Right lobe of liver (tissue), 6 donors: ENCODE measurements around the gene CYP26A1. TPM values are rescaled to one million over a fixed set of nuclear protein-coding genes. Genes with fewer than 3 reads are reported as not detected.
A peak's percentile ranks its signal among the peaks of the same experiment; 100 is the strongest.

Source experiments
- ATAC-seq, 4 donors: fragments of 200-7000 bp; cut with Tn5 transposase; one replicate each; pipeline ENCODE4 v1.9.1; 2020; ENCODE audit warnings: mild to moderate bottlenecking in 4 of 4, moderate library complexity in 4 of 4
- DNase-seq, 3 donors: peaks; one replicate each; pipeline ENCODE4 v3.0.0-alpha.2; 2020
- H3K27ac ChIP-seq, 3 donors: fragments of 200-600 bp; one replicate each; pipeline ENCODE4 v1.8.0; 2022
- H3K27me3 ChIP-seq, 2 donors: fragments of 200-600 bp; one replicate each; pipeline ENCODE4 v1.8.0; 2022
- H3K36me3 ChIP-seq, 4 donors: fragments of 200-600 bp; sonication (generic) in 1 of 4; one replicate each; pipeline versions ENCODE4 v1.5.1 to v1.8.0; 2017 to 2022; ENCODE audit warnings: control low read depth in 1 of 4
- H3K4me1 ChIP-seq, 4 donors: fragments of 200-600 bp; sonication (generic) in 1 of 4; one replicate each; pipeline versions ENCODE4 v1.5.1 to v1.8.0; 2017 to 2022; ENCODE audit warnings: control low read depth in 1 of 4
- H3K4me3 ChIP-seq, 3 donors: fragments of 200-600 bp; one replicate each; pipeline ENCODE4 v1.8.0; 2022
- H3K9me3 ChIP-seq, 4 donors: fragments of 200-600 bp; sonication (generic) in 1 of 4; one replicate each; pipeline versions ENCODE4 v1.5.1 to v1.8.0; 2017 to 2022; ENCODE audit warnings: control low read depth in 1 of 4
- POLR2A ChIP-seq: fragments of 450-650 bp; IDR thresholded peaks from one replicate; pipeline ENCODE4 v1.6.1; 2017; ENCODE audit warnings: antibody characterized with exemption, mild to moderate bottlenecking
- WGBS: methylation state at CpG from one replicate; pipeline ENCODE4 v1.1.6; 2018; ENCODE audit warnings: low coverage, low lambda C conversion rate; ENCODE audit not compliant: insufficient coverage; ENCODE audit errors: missing lambda C conversion rate; 5-methylcytosine and 5-hydroxymethylcytosine counted together
- intact Hi-C, 2 donors: fragments of 100-400 bp; cut with DNase I; formaldehyde crosslinking; loops; one replicate each; pipeline versions ENCODE4 v1.11.2 to v1.14.1; 2022
- long read RNA-seq: library from polyadenylated mRNA; unstranded; transcript quantifications from one replicate; pipeline ENCODE4 v2.0.0, GENCODE V29; 2019
- total RNA-seq, 6 experiments: library from RNA; depleted of rRNA in 2 of 6; stranded (reverse); fragments of >200 nt in 2 of 6; fragmentation: NEBNext Ultra II Directional in 3 of 6; extraction: Animal tissue kit (Norgen Biotek cat#: 25700) in 3 of 6; gene quantifications; one replicate each; pipeline versions ENCODE4 v1.1.0 to v1.2.4, GENCODE V29; 2016 to 2023
- TF ChIP-seq, protein P1 (sequence below), 4 donors: fragments of 200-600 bp in 3 of 4; fragments of 450-650 bp in 1 of 4; IDR thresholded peaks; one replicate each; pipeline versions ENCODE4 v1.5.1 to v1.8.0; 2016 to 2022; ENCODE audit warnings: antibody characterized with exemption in 4 of 4, mild to moderate bottlenecking in 2 of 4
- donor health status: DM: no; HTN: yes; CAD: no.
- donor health status: DM: no; HTN: no; CAD: no.
- donor health status: DM: no; HTN: no; CAD: no.
- donor health status: DM: no; HTN: yes; CAD: no.
- donor health status: DM: no; HTN: yes; CAD: no.

CYP26A1 gene, protein sequence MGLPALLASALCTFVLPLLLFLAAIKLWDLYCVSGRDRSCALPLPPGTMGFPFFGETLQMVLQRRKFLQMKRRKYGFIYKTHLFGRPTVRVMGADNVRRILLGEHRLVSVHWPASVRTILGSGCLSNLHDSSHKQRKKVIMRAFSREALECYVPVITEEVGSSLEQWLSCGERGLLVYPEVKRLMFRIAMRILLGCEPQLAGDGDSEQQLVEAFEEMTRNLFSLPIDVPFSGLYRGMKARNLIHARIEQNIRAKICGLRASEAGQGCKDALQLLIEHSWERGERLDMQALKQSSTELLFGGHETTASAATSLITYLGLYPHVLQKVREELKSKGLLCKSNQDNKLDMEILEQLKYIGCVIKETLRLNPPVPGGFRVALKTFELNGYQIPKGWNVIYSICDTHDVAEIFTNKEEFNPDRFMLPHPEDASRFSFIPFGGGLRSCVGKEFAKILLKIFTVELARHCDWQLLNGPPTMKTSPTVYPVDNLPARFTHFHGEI
- total RNA-seq = 10 to 100 TPM in 3 of 6 experiments, under 1 TPM in 1, not detected in 2; 0.95 to 53.1 (median 12.6) TPM
- long read RNA-seq, transcript CYP26A1-201 (7 exons, 2,125 nt) = major isoform, 29 of 34 reads
- long read RNA-seq, partial matches to known transcripts = 0 of 34 reads
- long read RNA-seq, other reads (novel, unspliced or antisense) = 4 of 34 reads

DNA sequence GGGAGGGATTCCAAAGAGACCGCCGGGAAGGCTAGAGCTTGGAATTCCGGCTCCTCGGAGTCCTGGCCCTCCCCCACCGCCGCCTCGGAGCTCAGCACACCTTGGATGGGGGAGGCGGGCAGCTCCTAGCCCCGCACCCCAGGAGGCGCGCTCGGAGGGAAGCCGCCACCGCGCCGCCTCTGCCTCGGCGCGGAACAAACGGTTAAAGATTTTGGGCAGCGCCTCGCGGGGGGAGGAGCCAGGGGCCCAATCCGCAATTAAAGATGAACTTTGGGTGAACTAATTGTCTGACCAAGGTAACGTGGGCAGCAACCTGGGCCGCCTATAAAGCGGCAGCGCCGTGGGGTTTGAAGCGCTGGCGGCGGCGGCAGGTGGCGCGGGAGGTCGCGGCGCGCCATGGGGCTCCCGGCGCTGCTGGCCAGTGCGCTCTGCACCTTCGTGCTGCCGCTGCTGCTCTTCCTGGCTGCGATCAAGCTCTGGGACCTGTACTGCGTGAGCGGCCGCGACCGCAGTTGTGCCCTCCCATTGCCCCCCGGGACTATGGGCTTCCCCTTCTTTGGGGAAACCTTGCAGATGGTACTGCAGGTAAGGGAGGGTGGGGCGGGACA, at the start of gene CYP26A1:
Gene CYP26A1, plus strand, starts transcription at position 355 of the 608 bp plus-strand sequence. Its CDS starts 42 bp downstream, at position 397.
- Histone ChIP-seq H3K27ac (peak within 1 kb of the TSS in 1 of 3 donors; percentile 84), H3K4me1 (peaks cover 0 to 66% (median 14%) of the 10 kb centered on the region in 4 donors), H3K27me3 (no peaks in the 10 kb centered on the region), H3K9me3 (no peaks in the 10 kb centered on the region), H3K36me3 (no peaks in the 10 kb centered on the region), H3K4me3 (peak within 1 kb of the TSS; percentile 18 to 76 (median 49))
- peak in 1 of 4 donors; percentile 53 for ATAC-seq
- intact Hi-C loops = no loop called here
- WGBS = no CpG with 5 or more reads among the region's 52 CpGs
- DNase-seq = peak in 2 of 3 donors; percentile 67 to 80
- no peak for TF ChIP-seq POLR2A
- TF ChIP-seq, protein P1, sequence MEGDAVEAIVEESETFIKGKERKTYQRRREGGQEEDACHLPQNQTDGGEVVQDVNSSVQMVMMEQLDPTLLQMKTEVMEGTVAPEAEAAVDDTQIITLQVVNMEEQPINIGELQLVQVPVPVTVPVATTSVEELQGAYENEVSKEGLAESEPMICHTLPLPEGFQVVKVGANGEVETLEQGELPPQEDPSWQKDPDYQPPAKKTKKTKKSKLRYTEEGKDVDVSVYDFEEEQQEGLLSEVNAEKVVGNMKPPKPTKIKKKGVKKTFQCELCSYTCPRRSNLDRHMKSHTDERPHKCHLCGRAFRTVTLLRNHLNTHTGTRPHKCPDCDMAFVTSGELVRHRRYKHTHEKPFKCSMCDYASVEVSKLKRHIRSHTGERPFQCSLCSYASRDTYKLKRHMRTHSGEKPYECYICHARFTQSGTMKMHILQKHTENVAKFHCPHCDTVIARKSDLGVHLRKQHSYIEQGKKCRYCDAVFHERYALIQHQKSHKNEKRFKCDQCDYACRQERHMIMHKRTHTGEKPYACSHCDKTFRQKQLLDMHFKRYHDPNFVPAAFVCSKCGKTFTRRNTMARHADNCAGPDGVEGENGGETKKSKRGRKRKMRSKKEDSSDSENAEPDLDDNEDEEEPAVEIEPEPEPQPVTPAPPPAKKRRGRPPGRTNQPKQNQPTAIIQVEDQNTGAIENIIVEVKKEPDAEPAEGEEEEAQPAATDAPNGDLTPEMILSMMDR (IDR thresholded peaks at IDR 0.05) = peak in 1 of 4 donors; percentile 17

DNA sequence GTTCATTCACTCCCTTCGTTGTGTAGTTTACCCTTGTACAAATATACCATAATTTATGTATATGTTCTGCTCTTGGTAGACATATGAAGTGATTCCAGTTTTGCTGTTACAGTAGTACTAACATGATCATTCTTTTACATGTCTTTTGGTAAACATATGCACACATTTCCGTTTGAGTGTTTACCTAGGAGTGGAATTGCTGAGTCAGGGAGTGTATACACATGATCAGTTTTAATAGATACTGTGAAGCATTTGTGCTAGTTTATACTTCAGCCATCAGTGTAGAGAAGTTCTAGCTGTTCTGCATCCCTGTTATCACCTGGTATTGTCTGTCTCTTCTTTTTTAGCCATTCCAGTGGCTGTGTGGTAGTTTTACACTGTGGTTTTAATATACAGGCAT, 47.6 kb upstream of the CYP26A1 start:
- DNase-seq = no peak
- Histone ChIP-seq H3K4me1 (peaks cover 0 to 10% (median 0%) of the 10 kb centered on the region in 4 donors), H3K9me3 (no peaks in the 10 kb centered on the region), H3K27me3 (no peaks in the 10 kb centered on the region), H3K36me3 (no peaks in the 10 kb centered on the region), H3K27ac (no peak overlapping the region), H3K4me3 (no peak overlapping the region)
- TF ChIP-seq, protein P1 (IDR thresholded peaks at IDR 0.05) = no peak
- no peak for TF ChIP-seq POLR2A
- 63% methylated on average over 2 of the region's 2 CpGs for WGBS
- intact Hi-C loops = no loop called here
- peak in 1 of 4 donors; percentile 33 for ATAC-seq

DNA sequence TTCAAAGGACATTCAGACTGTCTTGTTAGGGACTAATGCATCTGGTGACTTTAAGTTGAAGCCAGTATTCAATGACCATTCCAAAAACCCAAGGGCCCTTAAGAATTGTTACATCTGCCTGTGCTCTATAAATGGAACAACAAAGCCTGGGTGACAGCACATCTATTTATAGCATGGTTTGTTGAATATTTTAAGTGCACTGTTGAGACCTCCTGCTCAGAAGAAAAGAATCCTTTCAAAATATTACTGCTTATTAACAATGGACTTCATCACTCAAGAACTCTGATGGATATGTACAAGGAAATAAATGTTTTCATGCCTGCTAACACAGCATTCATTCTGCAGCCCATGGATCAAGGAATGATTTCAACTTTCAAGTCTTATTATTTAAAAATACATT, 46.2 kb upstream of the CYP26A1 start:
- ATAC-seq = no peak
- no peak overlapping the region for H3K27ac ChIP-seq
- DNase-seq = no peak
- no peaks in the 10 kb centered on the region for H3K27me3 ChIP-seq
- H3K4me1 ChIP-seq = peaks cover 0 to 16% (median 0%) of the 10 kb centered on the region in 4 donors
- H3K36me3 ChIP-seq = no peaks in the 10 kb centered on the region
- H3K4me3 ChIP-seq = no peak overlapping the region
- H3K9me3 ChIP-seq = no peaks in the 10 kb centered on the region
- no peak for TF ChIP-seq POLR2A
- TF ChIP-seq, protein P1 (IDR thresholded peaks at IDR 0.05) = no peak
- intact Hi-C loops = no loop called here

DNA sequence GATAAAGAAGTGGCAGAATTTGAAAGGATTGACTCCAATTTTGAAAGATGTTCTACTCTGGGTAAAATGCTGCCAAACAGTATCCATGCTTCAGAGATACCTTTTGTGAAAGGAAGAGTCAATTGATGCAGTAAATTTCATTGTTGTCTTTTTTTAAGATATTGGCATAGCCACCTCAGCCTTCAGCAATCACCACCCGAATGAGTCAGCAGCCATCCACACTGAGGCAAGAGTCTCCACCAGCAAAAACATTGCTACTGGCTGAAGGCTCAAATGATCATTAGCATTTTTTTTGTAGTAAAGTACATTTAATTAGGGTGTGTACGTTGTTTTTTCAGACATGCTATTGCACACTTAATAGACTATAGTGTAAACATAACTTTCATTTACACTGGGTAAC, 44.8 kb upstream of the CYP26A1 start:
- H3K36me3 ChIP-seq = no peaks in the 10 kb centered on the region
- TF ChIP-seq, protein P1 (IDR thresholded peaks at IDR 0.05) = no peak
- TF ChIP-seq POLR2A = no peak
- H3K9me3 ChIP-seq = no peaks in the 10 kb centered on the region
- H3K4me3 ChIP-seq = no peak overlapping the region
- H3K4me1 ChIP-seq = peaks cover 0 to 20% (median 8%) of the 10 kb centered on the region in 4 donors
- no peaks in the 10 kb centered on the region for H3K27me3 ChIP-seq
- no peak for ATAC-seq
- intact Hi-C loops = no loop called here
- 93% methylated on average over 2 of the region's 2 CpGs for WGBS
- DNase-seq = no peak
- no peak overlapping the region for H3K27ac ChIP-seq
